SK-N-SH (cell line): ENCODE results near the gene TBC1D2.

Experiments used
- EP300 ChIP-seq, 2 experiments: IDR thresholded peaks; 2 replicates each; pipeline versions ENCODE4 v1.4.0 to v1.6.1; 2012; ENCODE audit warnings: borderline replicate concordance in 1 of 2, low read depth in 1 of 2, low read length in 1 of 2
- FOXM1 ChIP-seq: IDR thresholded peaks from 2 replicates; pipeline ENCODE4 v1.4.0; 2012; ENCODE audit warnings: low read depth, mild to moderate bottlenecking
- GABPA ChIP-seq: IDR thresholded peaks from 2 replicates; pipeline ENCODE4 v1.4.0; 2012; ENCODE audit warnings: low read depth, mild to moderate bottlenecking
- NFIC ChIP-seq: IDR thresholded peaks from 2 replicates; pipeline ENCODE4 v1.4.0; 2012; ENCODE audit warnings: borderline replicate concordance
- POLR2AphosphoS5 ChIP-seq: IDR thresholded peaks from 2 replicates; pipeline ENCODE4 v1.6.1; 2012; ENCODE audit warnings: low read depth, low read length
- RAD21 ChIP-seq: IDR thresholded peaks from 2 replicates; pipeline ENCODE4 v1.6.1; 2012; ENCODE audit warnings: mild to moderate bottlenecking, low read length
- TAF1 ChIP-seq: IDR thresholded peaks from 2 replicates; pipeline ENCODE4 v1.6.1; 2012; ENCODE audit warnings: low read depth, mild to moderate bottlenecking, low read length, moderate library complexity, borderline replicate concordance
- TEAD4 ChIP-seq: IDR thresholded peaks from 2 replicates; pipeline ENCODE4 v1.4.0; 2012; ENCODE audit warnings: mild to moderate bottlenecking, borderline replicate concordance; ENCODE audit not compliant: insufficient read depth
- YY1 ChIP-seq: IDR thresholded peaks from 2 replicates; pipeline ENCODE4 v1.4.0; 2012; ENCODE audit warnings: low read depth, mild to moderate bottlenecking
- TF ChIP-seq, protein P1 (sequence below): fragments of 200-600 bp; sonication (generic); IDR thresholded peaks from 2 replicates; pipeline ENCODE4 v1.6.1; 2017; ENCODE audit warnings: antibody characterized with exemption, mild to moderate bottlenecking, moderate library complexity
- TF ChIP-seq, protein P2 (sequence below): IDR thresholded peaks from 2 replicates; pipeline ENCODE4 v1.6.1; 2012; ENCODE audit warnings: mild to moderate bottlenecking, low read depth, low read length, moderate library complexity
- TF ChIP-seq, protein P3 (sequence below): fragments of 150-350 bp; IDR thresholded peaks from 2 replicates; pipeline ENCODE4 v1.6.1; 2016; ENCODE audit warnings: mild to moderate bottlenecking, low read depth, low read length
- TF ChIP-seq, protein P4 (sequence below): IDR thresholded peaks from 2 replicates; pipeline ENCODE4 v1.4.0; 2012; ENCODE audit warnings: low read depth, borderline replicate concordance
- TF ChIP-seq, protein P5 (sequence below): IDR thresholded peaks from 2 replicates; pipeline ENCODE4; 2012

DNA sequence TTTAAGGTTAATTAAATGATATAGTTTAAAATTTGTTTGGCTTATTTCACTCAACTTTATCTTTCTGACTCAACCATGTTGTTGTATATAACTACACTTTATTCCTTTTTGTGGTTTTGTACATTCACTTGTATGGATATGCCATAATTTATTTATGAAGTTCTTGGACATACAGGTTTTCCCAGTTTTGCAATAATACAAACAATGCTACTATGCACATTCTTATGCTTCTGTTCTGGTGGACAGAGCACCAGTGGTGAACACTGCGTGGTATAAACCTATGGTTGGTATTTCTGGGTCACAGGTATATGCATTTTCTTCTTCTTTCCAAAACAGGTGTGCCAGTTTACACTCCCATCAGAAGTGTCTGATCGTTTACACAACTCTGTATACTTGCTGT lies 100.8 kb downstream of the TBC1D2 start:
- TF ChIP-seq, protein P1, sequence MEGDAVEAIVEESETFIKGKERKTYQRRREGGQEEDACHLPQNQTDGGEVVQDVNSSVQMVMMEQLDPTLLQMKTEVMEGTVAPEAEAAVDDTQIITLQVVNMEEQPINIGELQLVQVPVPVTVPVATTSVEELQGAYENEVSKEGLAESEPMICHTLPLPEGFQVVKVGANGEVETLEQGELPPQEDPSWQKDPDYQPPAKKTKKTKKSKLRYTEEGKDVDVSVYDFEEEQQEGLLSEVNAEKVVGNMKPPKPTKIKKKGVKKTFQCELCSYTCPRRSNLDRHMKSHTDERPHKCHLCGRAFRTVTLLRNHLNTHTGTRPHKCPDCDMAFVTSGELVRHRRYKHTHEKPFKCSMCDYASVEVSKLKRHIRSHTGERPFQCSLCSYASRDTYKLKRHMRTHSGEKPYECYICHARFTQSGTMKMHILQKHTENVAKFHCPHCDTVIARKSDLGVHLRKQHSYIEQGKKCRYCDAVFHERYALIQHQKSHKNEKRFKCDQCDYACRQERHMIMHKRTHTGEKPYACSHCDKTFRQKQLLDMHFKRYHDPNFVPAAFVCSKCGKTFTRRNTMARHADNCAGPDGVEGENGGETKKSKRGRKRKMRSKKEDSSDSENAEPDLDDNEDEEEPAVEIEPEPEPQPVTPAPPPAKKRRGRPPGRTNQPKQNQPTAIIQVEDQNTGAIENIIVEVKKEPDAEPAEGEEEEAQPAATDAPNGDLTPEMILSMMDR, result no peak
- TF ChIP-seq YY1 (no peak), FOXM1 (no peak), NFIC (no peak), POLR2AphosphoS5 (no peak), EP300 (IDR thresholded peaks at IDR 0.05; ENCODE audit: borderline replicate concordance in 1 of 2, low read depth in 1 of 2, low read length in 1 of 2) (no peak), TAF1 (no peak), TEAD4 (no peak), RAD21 (no peak), GABPA (no peak)
- TF ChIP-seq, protein P2, sequence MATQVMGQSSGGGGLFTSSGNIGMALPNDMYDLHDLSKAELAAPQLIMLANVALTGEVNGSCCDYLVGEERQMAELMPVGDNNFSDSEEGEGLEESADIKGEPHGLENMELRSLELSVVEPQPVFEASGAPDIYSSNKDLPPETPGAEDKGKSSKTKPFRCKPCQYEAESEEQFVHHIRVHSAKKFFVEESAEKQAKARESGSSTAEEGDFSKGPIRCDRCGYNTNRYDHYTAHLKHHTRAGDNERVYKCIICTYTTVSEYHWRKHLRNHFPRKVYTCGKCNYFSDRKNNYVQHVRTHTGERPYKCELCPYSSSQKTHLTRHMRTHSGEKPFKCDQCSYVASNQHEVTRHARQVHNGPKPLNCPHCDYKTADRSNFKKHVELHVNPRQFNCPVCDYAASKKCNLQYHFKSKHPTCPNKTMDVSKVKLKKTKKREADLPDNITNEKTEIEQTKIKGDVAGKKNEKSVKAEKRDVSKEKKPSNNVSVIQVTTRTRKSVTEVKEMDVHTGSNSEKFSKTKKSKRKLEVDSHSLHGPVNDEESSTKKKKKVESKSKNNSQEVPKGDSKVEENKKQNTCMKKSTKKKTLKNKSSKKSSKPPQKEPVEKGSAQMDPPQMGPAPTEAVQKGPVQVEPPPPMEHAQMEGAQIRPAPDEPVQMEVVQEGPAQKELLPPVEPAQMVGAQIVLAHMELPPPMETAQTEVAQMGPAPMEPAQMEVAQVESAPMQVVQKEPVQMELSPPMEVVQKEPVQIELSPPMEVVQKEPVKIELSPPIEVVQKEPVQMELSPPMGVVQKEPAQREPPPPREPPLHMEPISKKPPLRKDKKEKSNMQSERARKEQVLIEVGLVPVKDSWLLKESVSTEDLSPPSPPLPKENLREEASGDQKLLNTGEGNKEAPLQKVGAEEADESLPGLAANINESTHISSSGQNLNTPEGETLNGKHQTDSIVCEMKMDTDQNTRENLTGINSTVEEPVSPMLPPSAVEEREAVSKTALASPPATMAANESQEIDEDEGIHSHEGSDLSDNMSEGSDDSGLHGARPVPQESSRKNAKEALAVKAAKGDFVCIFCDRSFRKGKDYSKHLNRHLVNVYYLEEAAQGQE, result no peak
- TF ChIP-seq, protein P3, sequence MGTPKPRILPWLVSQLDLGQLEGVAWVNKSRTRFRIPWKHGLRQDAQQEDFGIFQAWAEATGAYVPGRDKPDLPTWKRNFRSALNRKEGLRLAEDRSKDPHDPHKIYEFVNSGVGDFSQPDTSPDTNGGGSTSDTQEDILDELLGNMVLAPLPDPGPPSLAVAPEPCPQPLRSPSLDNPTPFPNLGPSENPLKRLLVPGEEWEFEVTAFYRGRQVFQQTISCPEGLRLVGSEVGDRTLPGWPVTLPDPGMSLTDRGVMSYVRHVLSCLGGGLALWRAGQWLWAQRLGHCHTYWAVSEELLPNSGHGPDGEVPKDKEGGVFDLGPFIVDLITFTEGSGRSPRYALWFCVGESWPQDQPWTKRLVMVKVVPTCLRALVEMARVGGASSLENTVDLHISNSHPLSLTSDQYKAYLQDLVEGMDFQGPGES, result no peak
- TF ChIP-seq, protein P4, sequence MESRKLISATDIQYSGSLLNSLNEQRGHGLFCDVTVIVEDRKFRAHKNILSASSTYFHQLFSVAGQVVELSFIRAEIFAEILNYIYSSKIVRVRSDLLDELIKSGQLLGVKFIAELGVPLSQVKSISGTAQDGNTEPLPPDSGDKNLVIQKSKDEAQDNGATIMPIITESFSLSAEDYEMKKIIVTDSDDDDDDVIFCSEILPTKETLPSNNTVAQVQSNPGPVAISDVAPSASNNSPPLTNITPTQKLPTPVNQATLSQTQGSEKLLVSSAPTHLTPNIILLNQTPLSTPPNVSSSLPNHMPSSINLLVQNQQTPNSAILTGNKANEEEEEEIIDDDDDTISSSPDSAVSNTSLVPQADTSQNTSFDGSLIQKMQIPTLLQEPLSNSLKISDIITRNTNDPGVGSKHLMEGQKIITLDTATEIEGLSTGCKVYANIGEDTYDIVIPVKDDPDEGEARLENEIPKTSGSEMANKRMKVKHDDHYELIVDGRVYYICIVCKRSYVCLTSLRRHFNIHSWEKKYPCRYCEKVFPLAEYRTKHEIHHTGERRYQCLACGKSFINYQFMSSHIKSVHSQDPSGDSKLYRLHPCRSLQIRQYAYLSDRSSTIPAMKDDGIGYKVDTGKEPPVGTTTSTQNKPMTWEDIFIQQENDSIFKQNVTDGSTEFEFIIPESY, result no peak
- TF ChIP-seq, protein P5, sequence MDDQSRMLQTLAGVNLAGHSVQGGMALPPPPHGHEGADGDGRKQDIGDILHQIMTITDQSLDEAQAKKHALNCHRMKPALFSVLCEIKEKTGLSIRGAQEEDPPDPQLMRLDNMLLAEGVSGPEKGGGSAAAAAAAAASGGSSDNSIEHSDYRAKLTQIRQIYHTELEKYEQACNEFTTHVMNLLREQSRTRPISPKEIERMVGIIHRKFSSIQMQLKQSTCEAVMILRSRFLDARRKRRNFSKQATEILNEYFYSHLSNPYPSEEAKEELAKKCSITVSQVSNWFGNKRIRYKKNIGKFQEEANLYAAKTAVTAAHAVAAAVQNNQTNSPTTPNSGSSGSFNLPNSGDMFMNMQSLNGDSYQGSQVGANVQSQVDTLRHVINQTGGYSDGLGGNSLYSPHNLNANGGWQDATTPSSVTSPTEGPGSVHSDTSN, result no peak
